GM19372 (cell line): ENCODE measurements around the gene PLXDC2.
A peak's percentile ranks its signal among the peaks of the same experiment; 100 is the strongest.

Experiments
- ATAC-seq: cut with Tn5 transposase; IDR thresholded peaks from one replicate; pipeline ENCODE4 v1.9.1; 2021; ENCODE audit warnings: mild to moderate bottlenecking, low read depth, moderate library complexity; ENCODE audit not compliant: unreplicated experiment

Gene PLXDC2

DNA sequence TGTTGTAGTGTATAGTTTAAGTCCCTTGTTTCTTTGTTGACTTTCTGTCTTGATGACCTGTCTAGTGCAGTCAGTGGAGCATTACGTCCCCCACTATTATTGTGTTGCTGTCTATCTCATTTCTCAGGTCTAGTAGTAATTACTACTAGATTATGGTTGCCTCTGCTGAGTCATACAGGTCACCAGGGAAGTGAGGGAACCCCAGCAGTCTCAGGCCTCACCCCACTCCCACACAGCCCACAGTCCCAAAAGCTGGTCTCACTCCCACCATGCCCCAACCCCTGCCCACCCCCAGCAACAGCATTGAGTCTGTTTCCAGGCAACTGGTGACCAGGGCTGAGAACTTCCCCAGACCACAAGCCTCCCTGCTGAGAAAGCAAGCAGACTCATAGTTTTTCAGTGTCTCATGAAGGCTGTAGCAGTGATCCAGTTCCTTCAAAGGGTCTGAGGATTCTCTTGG lies 88.0 kb downstream of the PLXDC2 start:
- peak; percentile 82 for ATAC-seq

DNA sequence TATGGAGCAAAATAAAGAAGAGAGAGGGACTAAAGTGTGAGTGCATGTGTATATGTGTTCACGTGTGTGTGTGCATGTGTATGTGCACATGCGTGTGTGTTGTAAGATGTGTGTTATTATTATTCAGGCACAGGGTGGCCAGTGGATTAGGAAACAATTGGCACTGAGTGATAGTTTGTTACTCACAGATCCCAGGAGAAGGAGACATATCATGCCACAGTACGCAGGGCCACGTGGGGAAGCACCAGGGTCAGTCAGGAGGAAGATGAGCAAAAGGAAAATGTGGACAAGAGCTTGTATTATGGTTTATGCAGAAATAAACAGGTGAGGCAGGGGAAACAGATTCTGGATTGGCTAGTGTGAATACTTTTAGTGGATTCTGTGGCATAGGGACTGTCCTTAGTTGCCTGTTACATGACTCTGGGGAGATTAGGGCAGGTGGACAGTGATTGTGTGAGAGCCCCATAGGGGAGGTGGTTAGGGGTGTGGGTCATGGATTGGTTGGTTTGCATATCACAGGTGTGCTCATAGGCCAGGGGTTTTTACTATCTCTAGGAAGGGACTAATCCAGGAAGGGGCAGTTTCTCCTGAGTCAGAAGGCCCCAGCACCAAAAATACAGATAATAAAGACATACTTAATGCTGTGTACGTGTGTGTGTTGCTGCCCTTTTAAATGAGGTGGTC lies 90.0 kb downstream of the PLXDC2 start:
- no peak for ATAC-seq

DNA sequence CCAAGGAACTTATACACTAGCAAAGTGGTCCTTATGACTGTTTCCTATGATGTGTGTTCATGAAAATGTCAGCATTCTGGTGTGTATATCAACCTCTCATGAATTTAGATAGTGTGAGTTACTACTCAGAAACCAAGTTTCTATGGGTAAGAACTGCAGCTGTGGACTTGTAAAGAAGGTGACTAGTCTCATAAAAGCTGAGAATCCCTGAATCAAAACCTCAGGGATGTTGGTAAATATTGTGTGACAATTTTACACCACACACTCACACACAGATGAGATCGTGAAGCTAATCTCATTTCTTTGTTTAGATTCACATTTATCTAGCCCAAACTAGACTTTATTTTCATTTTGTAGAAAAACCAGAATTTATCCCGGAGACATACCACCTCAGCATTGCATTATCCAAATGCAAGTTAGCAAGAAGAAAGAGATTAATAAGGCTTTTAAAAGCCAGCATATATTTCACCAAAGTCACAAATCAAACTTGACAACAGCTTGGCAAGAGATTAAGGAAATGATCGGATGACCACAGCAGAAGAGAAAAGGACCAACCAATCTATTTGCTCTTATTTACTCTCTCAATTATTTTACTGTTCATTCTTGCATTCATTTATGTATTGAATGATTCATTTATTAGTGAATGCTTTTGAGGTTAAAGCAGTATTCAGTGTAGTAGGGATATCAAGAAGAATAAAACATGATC lies 92.9 kb downstream of the PLXDC2 start:
- no peak for ATAC-seq

DNA sequence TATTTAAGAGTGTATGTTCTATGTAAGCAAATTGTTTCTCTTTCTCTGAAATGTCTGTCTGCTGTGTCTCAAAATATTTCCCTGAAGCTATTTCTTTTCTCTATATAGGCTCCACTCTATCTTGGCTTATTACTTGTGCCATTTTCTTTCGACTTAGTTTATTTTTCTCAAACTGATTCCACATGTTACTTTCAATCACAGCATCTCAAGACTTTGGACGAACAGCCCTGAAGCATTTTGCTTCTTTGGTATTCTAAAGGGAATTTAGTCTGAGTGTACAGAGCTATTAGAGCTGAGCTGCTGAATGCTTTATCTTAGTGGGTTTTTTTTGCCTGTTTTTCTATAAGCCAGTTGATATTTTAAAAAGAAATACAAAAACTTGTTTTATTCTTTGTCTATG lies 95.7 kb downstream of the PLXDC2 start:
- ATAC-seq = no peak

DNA sequence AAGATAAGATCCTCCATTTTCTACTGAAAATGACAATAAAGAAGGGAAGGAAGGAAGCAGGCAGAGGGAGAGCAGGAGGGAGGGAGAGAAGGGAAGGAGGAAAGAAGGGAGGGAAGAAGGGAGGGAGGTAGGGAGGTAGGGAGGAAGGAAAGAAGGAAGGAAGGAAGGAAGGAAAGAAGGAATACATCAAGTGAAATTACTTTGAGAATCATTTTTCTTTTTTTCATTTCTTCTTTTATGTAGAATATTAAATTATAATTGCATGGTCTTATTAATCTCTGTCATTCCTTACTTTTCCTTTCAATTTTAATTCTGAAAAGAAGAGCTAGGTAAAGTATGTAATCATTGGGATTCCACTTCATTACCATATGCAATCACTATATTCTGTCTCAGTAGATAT lies 97.8 kb downstream of the PLXDC2 start:
- no peak for ATAC-seq

DNA sequence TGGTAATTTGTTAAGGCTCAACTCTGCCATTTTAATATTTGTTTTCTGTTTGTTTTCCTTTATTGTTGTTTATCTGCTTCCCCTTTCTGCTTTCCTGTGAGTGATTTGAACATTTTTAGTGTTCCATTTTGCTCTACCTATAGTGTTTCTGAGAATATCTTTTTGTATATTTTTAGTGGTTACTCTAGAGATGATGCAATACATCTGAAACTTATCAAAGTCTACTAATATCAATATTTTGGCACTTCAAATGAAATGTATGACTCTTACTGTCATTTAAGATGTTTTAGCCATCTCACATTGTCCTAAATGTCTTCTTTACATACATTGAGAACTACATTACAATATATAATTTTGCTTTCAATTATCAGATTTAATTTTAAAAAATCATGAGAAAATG lies 98.9 kb downstream of the PLXDC2 start:
- ATAC-seq = no peak

DNA sequence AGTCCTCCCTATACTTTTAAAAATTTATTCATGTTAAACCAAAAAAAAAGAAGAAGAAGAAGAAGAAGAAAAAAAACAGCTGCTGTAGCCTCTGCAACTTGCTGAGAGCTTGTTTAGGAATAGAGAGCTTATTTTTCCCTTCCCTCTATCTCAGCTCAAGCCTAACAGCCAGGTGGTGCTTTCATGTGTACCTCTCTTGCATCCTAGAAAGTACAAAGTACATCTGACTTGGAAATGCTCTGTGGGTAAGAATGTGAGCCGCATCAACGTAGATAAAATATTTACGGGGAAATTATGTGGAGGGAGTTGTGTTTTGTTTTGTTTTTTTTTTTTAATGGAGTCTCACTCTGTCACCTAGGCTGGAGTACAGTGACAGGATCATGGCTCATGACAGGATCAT lies 99.6 kb downstream of the PLXDC2 start:
- no peak for ATAC-seq

DNA sequence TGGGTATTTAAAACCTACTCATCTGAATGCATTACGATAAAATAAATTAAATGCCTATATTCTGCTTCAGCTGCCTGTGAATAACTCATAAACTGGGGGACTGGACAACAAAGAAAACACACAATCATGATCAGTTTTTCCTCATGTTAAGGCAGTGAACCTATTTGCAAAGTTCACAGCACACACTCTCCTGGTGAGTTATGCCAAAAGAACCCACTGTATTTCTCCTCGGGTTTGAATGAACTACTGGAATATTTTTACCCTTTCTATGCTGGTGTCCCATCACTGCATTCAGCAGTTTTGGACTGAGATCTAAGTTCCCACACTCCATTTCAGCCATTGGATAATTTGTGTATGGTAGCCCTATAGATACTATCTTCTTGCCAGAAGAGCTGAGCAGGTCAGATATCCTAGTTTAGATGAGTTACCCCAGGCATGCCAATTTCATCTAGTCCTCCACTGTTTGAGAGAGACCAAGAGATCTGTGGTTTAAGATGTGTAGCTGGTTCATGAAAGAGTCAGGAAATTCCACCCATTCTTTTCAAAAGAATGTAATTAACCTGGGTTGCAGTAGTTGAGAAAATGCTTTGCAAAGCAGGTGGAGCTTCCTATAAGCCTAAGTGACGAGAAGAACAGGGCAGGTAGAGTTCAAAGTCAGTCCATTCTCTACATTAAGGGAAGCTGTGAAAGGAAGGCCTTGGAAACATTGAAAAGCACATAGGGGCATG lies 101.7 kb downstream of the PLXDC2 start:
- ATAC-seq = no peak

DNA sequence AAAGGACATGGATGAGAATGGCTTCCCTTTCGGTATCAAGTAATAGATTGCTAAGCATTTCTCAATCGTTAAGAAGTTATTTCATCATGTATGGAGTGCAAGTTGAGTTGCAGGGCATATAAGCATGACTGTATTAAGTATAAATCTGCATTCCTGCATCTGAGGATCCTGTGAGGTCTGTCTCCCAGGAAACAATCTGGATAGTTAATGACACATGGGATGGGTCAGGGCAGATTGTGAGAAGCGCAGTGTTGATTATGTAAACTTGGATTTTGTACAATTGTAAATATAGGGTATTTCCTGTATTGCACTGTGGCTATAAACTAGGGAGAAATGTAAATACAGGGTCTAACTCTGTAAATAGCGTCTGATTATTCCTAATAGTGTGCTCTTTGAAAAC lies 102.6 kb downstream of the PLXDC2 start:
- no peak for ATAC-seq

DNA sequence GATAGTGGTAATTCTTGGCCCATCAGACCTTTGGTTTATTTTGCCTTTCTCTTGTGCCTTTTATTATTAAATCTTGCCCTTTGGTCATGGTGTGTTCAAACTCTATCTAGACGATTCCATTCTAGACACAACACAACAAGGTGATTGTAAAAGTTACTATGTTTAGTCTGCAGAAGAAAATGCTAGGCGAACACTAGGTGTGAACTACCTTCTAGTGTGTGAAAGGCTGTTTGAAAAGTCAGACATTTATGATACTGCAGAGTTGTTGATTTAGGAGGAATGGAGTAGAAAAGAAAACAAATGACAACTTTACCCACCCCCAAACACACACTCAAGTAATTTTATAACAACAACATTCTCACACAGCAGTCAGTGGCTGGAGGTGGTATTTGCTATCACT lies 103.4 kb downstream of the PLXDC2 start:
- no peak for ATAC-seq

DNA sequence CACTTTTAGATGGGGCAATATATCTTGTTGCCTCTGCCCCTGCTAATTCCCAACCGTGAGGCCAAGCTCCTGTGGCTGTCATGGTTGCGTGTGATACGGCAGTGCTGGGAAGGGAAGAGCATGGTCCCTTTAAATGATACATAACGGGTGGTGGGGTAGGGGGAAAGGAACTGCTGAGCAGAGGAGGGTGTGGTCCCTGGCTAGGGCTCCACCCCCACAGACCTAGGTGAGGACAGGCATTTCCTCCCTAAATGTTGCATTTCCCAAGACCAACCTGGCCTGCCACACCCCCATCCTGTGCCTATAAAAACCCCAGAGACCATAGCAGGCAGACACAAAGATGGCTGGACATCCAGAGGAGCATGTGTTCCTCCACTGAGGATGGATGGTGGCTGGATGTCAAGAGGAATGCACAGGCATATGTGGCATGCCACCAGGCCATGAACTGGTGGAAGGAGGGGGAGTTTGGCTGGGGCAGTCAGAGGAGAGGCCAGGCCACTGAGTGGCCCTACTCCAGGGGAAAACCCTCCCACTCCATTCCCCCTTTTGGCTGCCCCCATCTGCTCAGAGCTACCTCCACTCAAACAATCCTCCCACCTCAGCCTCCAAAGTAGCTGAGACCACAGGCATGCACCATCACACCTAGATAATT lies 104.0 kb downstream of the PLXDC2 start:
- ATAC-seq = no peak

DNA sequence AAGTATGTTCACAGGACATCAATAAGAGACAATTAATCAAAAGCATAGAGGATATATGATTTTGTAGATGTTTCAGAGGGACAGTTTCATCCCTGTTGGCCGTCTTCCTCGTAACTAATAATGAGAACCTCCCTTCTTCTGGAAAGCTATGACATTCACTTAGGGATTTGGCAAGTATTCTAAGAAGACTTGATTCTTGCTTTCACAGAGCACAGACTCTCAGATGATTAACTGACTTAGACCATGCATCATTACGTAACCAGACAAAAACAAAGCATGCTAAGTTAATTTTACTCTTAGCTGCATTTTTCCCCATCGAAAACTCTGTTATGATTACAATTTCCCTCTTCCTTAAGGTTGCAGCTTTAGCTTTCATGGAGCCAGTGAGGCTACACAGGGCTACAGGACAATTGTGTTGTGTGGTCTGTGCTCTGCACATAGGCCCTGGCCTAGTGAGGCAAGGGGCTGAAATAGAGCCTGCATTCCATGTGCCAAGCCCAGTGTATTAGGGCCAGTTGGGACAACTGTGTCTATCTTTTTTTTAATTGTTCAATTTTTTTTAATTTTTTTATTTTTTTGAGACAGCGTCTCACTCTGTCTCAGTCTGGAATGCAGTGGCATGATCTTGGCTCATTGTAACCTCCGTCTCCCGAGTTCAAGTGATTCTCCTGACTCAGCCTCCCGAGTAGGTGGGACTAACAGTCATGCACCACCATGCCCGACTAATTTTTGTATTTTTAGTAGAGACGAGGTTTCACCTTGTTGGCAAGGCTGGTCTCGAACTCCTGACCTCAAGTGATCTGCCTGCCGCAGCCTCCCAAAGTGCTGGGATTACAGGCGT lies 105.3 kb downstream of the PLXDC2 start:
- ATAC-seq = no peak

DNA sequence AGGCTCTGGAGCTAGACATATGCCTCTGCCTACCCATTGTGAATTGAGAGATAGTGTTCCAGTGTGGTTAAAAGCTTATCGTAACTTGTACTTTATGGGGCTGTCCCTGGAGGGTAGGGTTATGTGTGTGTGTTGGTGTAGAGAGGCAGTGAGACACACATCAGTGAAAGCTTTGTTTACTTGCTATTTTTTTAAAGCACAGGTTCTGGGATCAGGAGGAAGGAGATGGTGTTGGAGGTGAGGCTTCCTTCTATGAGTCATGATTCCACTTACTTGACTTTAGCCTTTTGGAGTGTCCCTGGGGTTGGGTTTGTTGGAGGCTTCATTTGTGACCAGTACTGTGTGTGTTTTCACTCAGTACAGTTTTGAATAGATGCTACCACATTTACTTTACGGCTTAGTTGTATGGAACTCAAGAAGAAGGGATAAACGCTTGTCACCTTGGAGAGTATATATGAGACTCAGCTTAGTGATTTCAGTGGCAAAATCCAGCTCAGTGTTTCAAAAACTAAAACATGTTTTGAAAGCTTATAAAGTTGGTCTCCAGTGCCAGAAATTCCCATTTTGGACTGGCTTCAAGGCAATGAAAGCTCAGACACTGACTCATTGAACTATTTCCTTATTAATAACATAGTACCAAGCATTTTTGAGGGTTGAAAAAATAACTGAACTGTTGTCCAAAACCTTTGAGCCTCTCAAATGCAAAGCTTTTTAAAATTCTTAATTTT lies 106.2 kb downstream of the PLXDC2 start:
- no peak for ATAC-seq

DNA sequence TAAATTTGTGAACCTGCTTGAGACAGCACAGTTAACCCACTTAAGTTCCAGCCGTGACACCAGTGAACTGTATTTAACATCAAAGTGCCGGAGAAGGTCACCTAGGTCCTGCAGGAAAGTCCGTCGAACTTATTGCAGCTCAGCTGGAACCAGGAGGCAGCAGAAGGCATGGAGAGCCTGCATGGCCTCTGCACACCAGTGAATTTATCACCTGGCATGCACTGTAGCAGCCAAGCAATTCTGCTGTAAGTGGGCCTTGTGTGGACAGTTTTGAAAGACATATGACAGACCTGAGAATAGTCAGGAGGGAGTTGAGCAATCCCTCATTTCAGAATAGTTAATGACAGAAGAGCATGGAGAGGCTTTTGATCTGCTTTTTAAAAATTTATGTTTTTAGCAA lies 108.8 kb downstream of the PLXDC2 start:
- ATAC-seq = no peak

DNA sequence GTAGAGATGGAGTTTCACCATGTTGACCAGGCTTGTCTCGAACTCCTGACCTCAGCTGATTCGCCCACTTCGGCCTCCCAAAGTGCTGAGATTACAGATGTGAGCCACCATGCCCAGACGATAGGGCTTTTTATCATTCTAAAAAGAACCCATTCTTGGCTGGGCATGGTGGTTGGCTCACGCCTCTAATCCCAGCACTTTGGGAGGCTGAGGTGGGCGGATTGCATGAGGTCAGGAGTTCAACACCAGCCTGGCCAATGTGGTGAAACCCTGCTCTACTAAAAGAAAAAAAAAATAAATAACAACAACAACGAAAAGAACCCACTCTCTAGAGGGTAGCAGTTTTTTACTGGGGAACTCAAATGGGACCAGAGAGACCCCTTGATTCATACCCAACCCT lies 112.7 kb downstream of the PLXDC2 start:
- no peak for ATAC-seq

DNA sequence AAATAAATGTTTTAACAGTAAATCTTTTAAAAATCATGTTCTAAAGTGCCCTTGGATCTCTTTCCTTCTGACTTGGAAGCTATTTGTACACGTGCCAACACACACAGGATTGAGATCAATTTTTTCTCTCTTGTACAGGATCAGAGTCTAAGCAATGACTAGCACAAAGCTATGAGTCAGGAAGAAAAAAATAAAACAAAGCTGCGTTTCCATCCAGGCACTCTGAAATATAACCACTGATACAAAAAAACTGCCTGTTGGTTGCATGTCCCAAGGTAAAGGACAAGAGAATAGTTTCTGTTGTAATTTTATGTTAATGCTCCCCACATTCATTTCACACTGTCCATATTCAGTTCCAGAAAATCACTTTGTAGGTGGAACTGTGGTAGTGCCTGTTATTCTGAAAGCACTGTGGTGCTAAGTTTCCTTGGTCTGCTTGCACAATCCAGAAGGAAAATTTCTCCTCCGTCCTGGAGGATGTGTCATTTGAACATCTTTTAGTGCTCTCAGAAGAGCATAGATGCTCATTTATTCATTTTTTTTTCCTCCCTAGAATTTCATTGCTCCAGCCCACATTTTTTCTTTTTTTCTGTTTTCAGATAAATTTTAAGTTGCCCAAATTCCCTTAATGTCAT lies 113.4 kb downstream of the PLXDC2 start:
- no peak for ATAC-seq

DNA sequence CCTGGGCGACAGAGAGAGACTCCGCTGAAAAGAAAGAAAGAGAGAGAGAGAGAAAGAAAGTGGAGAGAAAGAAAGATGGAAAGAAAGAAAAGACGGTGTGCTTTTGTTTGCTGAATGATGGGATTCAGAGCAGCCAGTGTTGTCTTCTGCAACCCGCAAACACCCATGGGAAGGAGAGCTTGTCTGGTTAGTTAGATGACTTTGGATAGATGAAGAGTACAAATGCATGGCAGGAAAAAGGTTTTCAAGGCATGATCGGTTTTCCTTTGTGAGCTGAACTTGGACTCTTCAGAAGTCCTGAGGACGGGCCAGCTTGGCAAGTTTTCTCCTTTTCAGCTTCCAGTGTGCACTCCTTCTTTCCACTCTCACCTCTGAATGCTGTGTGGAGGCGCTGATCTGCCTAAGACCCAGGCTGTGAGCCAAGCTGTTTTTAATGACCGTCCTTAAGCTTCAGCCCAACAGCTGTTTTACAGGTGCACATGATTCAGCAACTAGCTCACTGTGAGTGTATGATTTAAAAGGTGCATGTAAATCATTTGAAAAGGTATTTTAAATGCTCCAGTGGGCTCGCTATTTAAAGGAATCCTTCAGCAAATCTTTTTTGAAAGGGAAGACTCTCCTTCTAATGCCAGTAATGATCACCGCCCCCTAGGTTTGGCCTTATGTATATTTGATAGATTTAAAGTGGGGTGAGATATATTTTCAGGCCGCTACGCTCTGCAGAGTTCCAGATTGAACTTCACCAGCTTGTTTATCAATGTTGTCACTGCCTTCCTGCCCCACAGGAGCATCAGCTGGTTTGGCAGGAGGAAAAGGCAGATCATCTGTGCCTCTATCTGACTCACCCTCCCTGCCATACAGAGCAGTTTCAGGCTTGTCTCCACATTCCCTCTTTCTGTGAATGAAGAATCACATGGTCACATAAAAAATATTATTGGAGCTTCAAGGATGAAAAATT lies 115.0 kb downstream of the PLXDC2 start:
- no peak for ATAC-seq
